IMR-90 (cell line): ENCODE measurements around the gene CDNF.

Experiments used
- BHLHE40 ChIP-seq: fragments of 150-350 bp; IDR thresholded peaks from 2 replicates; pipeline ENCODE4 v1.6.1; 2016; ENCODE audit warnings: mild to moderate bottlenecking, low read depth, low read length
- FOS ChIP-seq: fragments of 150-350 bp; IDR thresholded peaks from 2 replicates; pipeline ENCODE4 v1.6.1; 2016; ENCODE audit warnings: low read depth, low read length
- MAZ ChIP-seq: IDR thresholded peaks from 2 replicates; pipeline ENCODE4 v1.6.1; 2012; ENCODE audit warnings: low read depth, mild to moderate bottlenecking, low read length, improper control_type of control experiment, moderate library complexity, borderline replicate concordance
- NFE2L2 ChIP-seq: fragments of 150-350 bp; IDR thresholded peaks from 2 replicates; pipeline ENCODE4 v1.6.1; 2016; ENCODE audit warnings: low read depth, mild to moderate bottlenecking, low read length
- POLR2A ChIP-seq: IDR thresholded peaks from 2 replicates; pipeline ENCODE4 v1.6.1; 2012; ENCODE audit warnings: mild to moderate bottlenecking, low read depth, low read length
- RCOR1 ChIP-seq: IDR thresholded peaks from 2 replicates; pipeline ENCODE4 v1.6.1; 2012; ENCODE audit warnings: mild to moderate bottlenecking, low read length, improper control_type of control experiment; ENCODE audit not compliant: insufficient replicate concordance
- SMC3 ChIP-seq: fragments of 150-350 bp; IDR thresholded peaks from 2 replicates; pipeline ENCODE4 v1.6.1; 2016; ENCODE audit warnings: low read depth, mild to moderate bottlenecking, antibody characterized with exemption, low read length, moderate library complexity
- TF ChIP-seq, protein P1 (sequence below): conservative IDR thresholded peaks from 2 replicates; pipeline ENCODE4 v1.5.1; 2012; ENCODE audit warnings: mild to moderate bottlenecking, low read depth, low read length, improper control_type of control experiment
- TF ChIP-seq, protein P2 (sequence below): fragments of 150-350 bp; IDR thresholded peaks from 2 replicates; pipeline ENCODE4 v1.6.1; 2017; ENCODE audit warnings: mild to moderate bottlenecking, antibody characterized with exemption, low read length, low read depth

GRCh38 chr10:14810969-14811953 lies 26.6 kb downstream of the CDNF start:
- TF ChIP-seq BHLHE40 (no peak), POLR2A (no peak), SMC3 (no peak), FOS (no peak), RCOR1 (no peak), MAZ (no peak), NFE2L2 (no peak)
- TF ChIP-seq, protein P1, sequence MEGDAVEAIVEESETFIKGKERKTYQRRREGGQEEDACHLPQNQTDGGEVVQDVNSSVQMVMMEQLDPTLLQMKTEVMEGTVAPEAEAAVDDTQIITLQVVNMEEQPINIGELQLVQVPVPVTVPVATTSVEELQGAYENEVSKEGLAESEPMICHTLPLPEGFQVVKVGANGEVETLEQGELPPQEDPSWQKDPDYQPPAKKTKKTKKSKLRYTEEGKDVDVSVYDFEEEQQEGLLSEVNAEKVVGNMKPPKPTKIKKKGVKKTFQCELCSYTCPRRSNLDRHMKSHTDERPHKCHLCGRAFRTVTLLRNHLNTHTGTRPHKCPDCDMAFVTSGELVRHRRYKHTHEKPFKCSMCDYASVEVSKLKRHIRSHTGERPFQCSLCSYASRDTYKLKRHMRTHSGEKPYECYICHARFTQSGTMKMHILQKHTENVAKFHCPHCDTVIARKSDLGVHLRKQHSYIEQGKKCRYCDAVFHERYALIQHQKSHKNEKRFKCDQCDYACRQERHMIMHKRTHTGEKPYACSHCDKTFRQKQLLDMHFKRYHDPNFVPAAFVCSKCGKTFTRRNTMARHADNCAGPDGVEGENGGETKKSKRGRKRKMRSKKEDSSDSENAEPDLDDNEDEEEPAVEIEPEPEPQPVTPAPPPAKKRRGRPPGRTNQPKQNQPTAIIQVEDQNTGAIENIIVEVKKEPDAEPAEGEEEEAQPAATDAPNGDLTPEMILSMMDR: no peak
- TF ChIP-seq, protein P2, sequence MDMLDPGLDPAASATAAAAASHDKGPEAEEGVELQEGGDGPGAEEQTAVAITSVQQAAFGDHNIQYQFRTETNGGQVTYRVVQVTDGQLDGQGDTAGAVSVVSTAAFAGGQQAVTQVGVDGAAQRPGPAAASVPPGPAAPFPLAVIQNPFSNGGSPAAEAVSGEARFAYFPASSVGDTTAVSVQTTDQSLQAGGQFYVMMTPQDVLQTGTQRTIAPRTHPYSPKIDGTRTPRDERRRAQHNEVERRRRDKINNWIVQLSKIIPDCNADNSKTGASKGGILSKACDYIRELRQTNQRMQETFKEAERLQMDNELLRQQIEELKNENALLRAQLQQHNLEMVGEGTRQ: no peak
